Stimulated activated CD8-positive, alpha-beta memory T cell treated with anti-CD3 and anti-CD28 coated beads, Interleukin-4, amount 100 ng/mL, for 4 hours (primary cell): ENCODE data around the gene KCNB1.
"Not testable (repeated sequence)": the region's sequence is repeated elsewhere in the genome, so short reads cannot be mapped to it uniquely, and the experiment has no call there.

Experiments
- DNase-seq, 2 donors: peaks; one replicate each; pipeline ENCODE4 v3.0.0-alpha.2; 2020; ENCODE audit warnings: low read depth in 2 of 2, low spot score in 1 of 2

The KCNB1 gene

GRCh38 chr20:49412254-49412653, 70.2 kb downstream of the KCNB1 start:
- DNase-seq: no peak

- no peak for DNase-seq
Observed at GRCh38 chr20:49411221-49411925, 71.1 kb downstream of the KCNB1 start.

DNA sequence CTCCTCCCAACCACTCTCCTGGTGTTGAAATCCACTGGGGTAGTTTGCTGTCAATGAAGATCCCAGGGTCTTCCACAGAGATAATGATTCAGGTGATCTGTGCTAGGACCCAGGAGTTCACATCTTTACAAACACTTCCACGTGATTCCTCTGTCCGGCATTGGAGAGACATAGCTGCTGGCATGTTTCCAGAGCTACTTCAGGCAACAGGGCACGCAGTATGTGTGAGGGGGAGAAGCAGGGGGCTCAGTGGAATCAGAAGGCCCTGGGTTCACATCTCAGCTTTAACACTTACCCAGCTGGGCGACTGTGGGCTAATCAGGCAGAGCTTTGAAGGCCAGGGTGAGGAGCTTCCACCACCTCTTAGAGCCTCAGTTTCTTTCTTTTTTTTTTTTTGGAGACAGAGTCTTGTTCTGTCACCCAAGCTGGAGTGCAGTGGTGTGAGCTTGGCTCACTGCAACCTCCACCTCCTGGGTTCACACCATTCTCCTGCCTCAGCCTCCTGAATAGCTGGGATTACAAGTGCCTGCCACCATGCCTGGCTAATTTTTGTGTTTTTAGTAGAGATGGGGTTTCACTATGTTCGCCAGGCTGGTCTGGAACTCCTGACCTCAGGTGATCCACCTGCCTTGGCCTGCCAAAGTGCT, 72.4 kb downstream of the KCNB1 start:
- not testable (repeated sequence) for DNase-seq

DNA sequence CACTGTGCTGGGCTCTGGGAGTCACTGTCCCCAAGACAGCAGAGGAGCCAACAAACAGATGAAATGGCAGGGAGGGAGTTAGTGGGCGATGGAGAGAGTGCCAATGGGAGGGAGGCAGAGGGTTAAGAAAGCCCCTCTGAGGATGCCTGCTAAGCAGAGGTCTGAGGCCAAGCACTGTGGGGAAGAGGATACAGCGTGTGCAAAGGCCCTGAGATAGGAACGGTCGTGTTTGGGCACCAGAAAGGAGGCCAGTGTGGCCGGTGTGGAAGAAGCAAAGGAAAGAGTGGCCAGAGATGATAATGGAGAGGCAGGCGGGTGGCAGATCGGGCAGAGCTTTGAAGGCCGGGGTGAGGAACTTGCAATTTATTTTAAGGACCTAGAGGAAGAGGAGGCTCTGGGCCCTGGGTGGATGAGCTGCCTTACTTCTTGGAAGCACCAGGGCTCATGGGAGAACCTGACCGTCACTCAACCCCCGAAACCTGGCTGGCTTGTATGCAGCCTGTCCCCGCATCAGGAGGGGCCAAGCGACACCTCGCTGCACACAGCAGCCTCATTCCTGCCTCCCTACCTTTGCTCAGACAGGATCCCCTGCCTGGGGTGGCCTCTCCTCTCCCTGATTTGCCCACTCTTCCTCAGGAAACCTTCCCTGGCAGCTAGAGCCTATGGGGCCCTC, 73.0 kb downstream of the KCNB1 start:
- DNase-seq: no peak

- no peak for DNase-seq
Observed at GRCh38 chr20:49408509-49409104, 73.9 kb downstream of the KCNB1 start.

- no peak for DNase-seq
Observed at GRCh38 chr20:49406666-49407065, 75.8 kb downstream of the KCNB1 start.

- DNase-seq: no peak
Observed at GRCh38 chr20:49405696-49406095, 76.8 kb downstream of the KCNB1 start.

DNA sequence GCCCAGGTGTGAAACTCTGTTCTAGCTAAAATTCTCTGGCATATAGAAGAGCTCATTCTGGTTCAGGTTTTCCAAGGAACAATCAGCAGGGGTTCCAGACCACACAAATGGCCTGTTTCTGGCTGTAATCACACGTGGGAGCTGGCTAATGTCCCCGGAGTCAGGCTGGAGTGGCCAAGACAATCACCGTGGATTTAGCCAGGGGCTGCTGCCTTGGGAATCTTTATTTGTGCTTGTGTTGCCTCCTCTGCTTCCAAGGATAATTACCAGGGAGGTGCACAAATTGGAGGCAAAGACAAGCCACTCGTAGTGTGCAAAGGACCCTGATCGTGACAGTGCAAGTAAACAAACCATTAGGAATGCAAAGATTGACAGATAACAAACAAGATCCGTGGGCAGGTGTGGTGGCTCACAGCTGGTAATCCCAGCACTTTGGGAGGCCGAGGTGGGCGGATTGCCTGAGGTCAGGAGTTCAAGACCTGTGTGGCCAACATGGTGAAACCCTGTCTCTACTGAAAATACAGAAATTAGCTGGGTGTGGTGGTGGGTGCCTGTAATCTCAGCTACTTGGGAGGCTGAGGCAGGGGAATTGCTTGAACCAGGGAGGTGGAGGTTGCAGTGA, 77.3 kb downstream of the KCNB1 start:
- no peak for DNase-seq

- DNase-seq: no peak
Observed at GRCh38 chr20:49404461-49404860, 78.0 kb downstream of the KCNB1 start.

- DNase-seq: no peak
Observed at GRCh38 chr20:49403911-49404310, 78.6 kb downstream of the KCNB1 start.

DNA sequence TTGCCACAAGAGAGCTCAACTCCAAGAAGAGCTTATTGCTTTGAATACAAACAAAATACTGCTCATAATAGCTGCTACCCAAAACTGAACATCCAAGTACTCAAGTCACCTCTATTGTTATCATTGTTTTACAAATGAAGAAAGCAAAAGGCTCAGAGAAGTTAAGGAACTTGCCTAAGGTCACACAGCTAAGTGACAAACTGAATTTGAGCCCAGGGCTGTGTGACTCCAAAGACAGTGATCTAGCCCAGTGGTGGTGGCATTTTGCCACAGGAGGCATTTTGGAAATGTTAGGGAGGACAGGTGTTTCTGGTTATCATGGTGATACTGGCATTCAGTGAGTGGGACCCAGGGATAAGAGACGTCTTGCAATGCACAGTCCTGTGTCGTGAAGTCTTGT, 79.5 kb downstream of the KCNB1 start:
- DNase-seq: no peak

- no peak for DNase-seq
Observed at GRCh38 chr20:49400904-49401303, 81.6 kb downstream of the KCNB1 start.

GRCh38 chr20:49400410-49400809, 82.1 kb downstream of the KCNB1 start:
- DNase-seq: no peak

- no peak for DNase-seq
Observed at GRCh38 chr20:49399329-49399728, 83.1 kb downstream of the KCNB1 start.

- no peak for DNase-seq
Observed at GRCh38 chr20:49398401-49399144, 83.9 kb downstream of the KCNB1 start.

DNA sequence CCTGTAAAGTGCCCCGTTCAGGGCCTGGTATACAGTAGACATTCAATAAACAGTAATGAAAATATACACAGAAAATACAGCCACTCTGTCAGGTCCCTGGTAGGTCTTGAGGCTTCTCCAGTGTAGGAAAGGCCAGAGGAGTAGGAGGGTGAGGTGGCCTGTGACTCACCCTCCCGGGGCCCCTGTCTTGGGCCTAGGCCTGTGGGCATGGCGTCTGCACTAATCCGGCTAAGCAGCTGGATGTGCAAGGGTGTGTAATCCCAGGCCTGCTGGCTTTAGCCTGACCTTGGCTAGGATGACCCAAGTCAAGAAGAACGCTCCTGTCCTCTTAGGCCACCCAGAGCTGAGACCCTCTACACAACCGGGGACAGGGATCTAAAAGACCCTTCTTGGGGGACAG, 84.9 kb downstream of the KCNB1 start:
- DNase-seq: no peak

DNA sequence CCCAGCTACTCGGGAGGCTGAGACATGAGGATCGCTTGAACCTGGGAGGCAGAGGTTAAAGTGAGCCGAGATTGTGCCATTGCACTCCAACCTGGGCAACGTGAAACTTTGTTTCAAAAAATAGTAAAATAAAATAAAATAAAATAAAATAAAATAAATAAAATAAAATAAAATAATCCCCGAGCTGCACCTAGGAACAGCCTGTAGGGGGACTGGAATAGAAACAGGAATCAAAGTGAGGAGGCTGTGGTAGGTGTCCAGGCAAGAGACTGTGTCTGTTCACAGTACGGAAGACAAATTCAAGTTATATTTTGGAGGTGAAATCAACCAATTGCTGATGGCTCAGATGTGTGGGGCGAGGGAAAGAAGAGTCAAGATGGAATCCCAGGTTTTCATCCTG, 86.2 kb downstream of the KCNB1 start:
- no peak for DNase-seq

GRCh38 chr20:49395659-49396058, 86.8 kb downstream of the KCNB1 start:
- no peak for DNase-seq

GRCh38 chr20:49395183-49395582, 87.3 kb downstream of the KCNB1 start:
- no peak for DNase-seq

- no peak for DNase-seq
Observed at GRCh38 chr20:49394757-49395156, 87.7 kb downstream of the KCNB1 start.

GRCh38 chr20:49394264-49394663, 88.2 kb downstream of the KCNB1 start:
- no peak for DNase-seq
